ENCODE results near the gene ARRDC5. TPM values are rescaled to one million over a fixed set of nuclear protein-coding genes. Genes with fewer than 3 reads are reported as not detected.
"Not testable (repeated sequence)": the region's sequence is repeated elsewhere in the genome, so short reads cannot be mapped to it uniquely, and the experiment has no call there.

Gene ARRDC5
- total RNA-seq, 4 donors from 2014 or later, result 0.44 to 0.90 (median 0.63) TPM; not detected in 1

GRCh38 chr19:4909156-4909896 is 6.6 kb upstream of the ARRDC5 start, which contains the start of gene UHRF1:
Gene UHRF1 (plus strand): TSS chr19:4909501. CDS start chr19:4910886, 1,385 bp downstream.
- 4 to 5% methylated on average over 18 to 46 of the region's 89 CpGs for WGBS, 2 donors
- H3K4me3 ChIP-seq, result peak within 1 kb of the TSS; percentile 41 to 78 (median 46)
- no peaks in the 10 kb centered on the region for H3K36me3 ChIP-seq
- no peak for TF ChIP-seq POLR2A (IDR thresholded peaks at IDR 0.05)
- no peak for TF ChIP-seq EP300 (IDR thresholded peaks at IDR 0.05)
- TF ChIP-seq CTCF (IDR thresholded peaks at IDR 0.05), result no peak
- H3K27me3 ChIP-seq, result peaks cover 0 to 12% of the 10 kb centered on the region in 2 donors
- no peak for DNase-seq (ENCODE audit: low spot score in 2 of 2)
- no peaks in the 10 kb centered on the region for H3K9me3 ChIP-seq
- peak within 1 kb of the TSS; percentile 14 to 77 (median 40) for H3K27ac ChIP-seq
- H3K4me1 ChIP-seq, result peaks cover 0 to 34% (median 29%) of the 10 kb centered on the region in 4 donors

- WGBS, 2 donors, result 61 to 82% methylated on average over 15 of the region's 15 CpGs
- no peak overlapping the region for H3K4me3 ChIP-seq
These were observed 6.1 kb upstream of the ARRDC5 start for GRCh38 chr19:4908781-4909155.

GRCh38 chr19:4908360-4908759 is 5.7 kb upstream of the ARRDC5 start:
- TF ChIP-seq POLR2A (IDR thresholded peaks at IDR 0.05), result no peak
- TF ChIP-seq CTCF (IDR thresholded peaks at IDR 0.05), result no peak
- TF ChIP-seq EP300 (IDR thresholded peaks at IDR 0.05), result no peak
- Histone ChIP-seq H3K4me3 (no peak overlapping the region), H3K36me3 (no peaks in the 10 kb centered on the region), H3K27ac (no peak overlapping the region), H3K27me3 (peaks cover 0 to 12% of the 10 kb centered on the region in 2 donors), H3K4me1 (peaks cover 0 to 34% (median 29%) of the 10 kb centered on the region in 4 donors), H3K9me3 (no peaks in the 10 kb centered on the region)
- no peak for DNase-seq (ENCODE audit: low spot score in 2 of 2)
- 80 to 82% methylated on average over 5 of the region's 5 CpGs for WGBS, 2 donors

More at GRCh38 chr19:4908781-4909155, 6.1 kb upstream of the ARRDC5 start:
- Histone ChIP-seq H3K27ac (peak overlapping the region in 1 of 4 donors; percentile 77), H3K27me3 (peaks cover 0 to 12% of the 10 kb centered on the region in 2 donors), H3K4me1 (peaks cover 0 to 34% (median 29%) of the 10 kb centered on the region in 4 donors), H3K36me3 (no peaks in the 10 kb centered on the region), H3K9me3 (no peaks in the 10 kb centered on the region)
- no peak for DNase-seq (ENCODE audit: low spot score in 2 of 2)
- TF ChIP-seq CTCF (IDR thresholded peaks at IDR 0.05), result no peak
- no peak for TF ChIP-seq POLR2A (IDR thresholded peaks at IDR 0.05)
- TF ChIP-seq EP300 (IDR thresholded peaks at IDR 0.05), result no peak

- no peak overlapping the region for H3K4me3 ChIP-seq
- no peaks in the 10 kb centered on the region for H3K36me3 ChIP-seq
- H3K27ac ChIP-seq, result no peak overlapping the region
- peaks cover 0 to 27% (median 23%) of the 10 kb centered on the region in 4 donors for H3K4me1 ChIP-seq
- WGBS, 2 donors, result 82 to 84% methylated on average over 8 of the region's 8 CpGs
- DNase-seq (ENCODE audit: low spot score in 2 of 2), result no peak
- TF ChIP-seq EP300 (IDR thresholded peaks at IDR 0.05), result no peak
- no peak for TF ChIP-seq CTCF (IDR thresholded peaks at IDR 0.05)
- TF ChIP-seq POLR2A (IDR thresholded peaks at IDR 0.05), result no peak
- H3K9me3 ChIP-seq, result no peaks in the 10 kb centered on the region
- H3K27me3 ChIP-seq, result peaks cover 0 to 12% of the 10 kb centered on the region in 2 donors
These were observed 4.3 kb upstream of the ARRDC5 start for GRCh38 chr19:4906963-4907362.

- no peak overlapping the region for H3K27ac ChIP-seq
- no peaks in the 10 kb centered on the region for H3K36me3 ChIP-seq
- peaks cover 0 to 11% of the 10 kb centered on the region in 2 donors for H3K27me3 ChIP-seq
- WGBS, 2 donors, result 68 to 82% methylated on average over 3 of the region's 3 CpGs
- H3K4me1 ChIP-seq, result peaks cover 0 to 8% (median 6%) of the 10 kb centered on the region in 4 donors
- no peaks in the 10 kb centered on the region for H3K9me3 ChIP-seq
- no peak for DNase-seq (ENCODE audit: low spot score in 2 of 2)
- TF ChIP-seq POLR2A (IDR thresholded peaks at IDR 0.05) (no peak), CTCF (IDR thresholded peaks at IDR 0.05) (no peak), EP300 (IDR thresholded peaks at IDR 0.05) (no peak)
- H3K4me3 ChIP-seq, result no peak overlapping the region
These were observed 1.8 kb upstream of the ARRDC5 start for GRCh38 chr19:4904481-4904880.

- H3K27me3 ChIP-seq; DNase-seq (ENCODE audit: low spot score in 2 of 2): not testable (repeated sequence)
These were observed 1.8 kb downstream of the ARRDC5 start for GRCh38 chr19:4900879-4901278.

More at GRCh38 chr19:4900879-4901278, 1.8 kb downstream of the ARRDC5 start:
- 82 to 83% methylated on average over 13 of the region's 13 CpGs for WGBS, 2 donors
- not testable (repeated sequence) for H3K9me3 ChIP-seq, H3K36me3 ChIP-seq, H3K4me1 ChIP-seq, H3K4me3 ChIP-seq, H3K27ac ChIP-seq

Data from tibial nerve (tissue), 4 donors.